Measurements from ENCODE around the gene FAM120A. TPM values are rescaled to one million over a fixed set of nuclear protein-coding genes. Genes with fewer than 3 reads are reported as not detected.

The FAM120A gene
- total and polyA plus RNA-seq, 2 of the 13 experiments (the other 11 are each of a cell fraction or from before 2014, with no cell fraction given): 41.3 to 44.4 TPM

GRCh38 chr9:93476924-93477323, 25.4 kb downstream of the FAM120A start:
- CTCF ChIA-PET (ENCODE audit: low intra/inter-chr PET ratio, low total read pairs): no interaction called here
- ATAC-seq (no peak), FAIRE-seq (no peak), DNase-seq (ENCODE audit: low spot score) (no peak)
- Histone ChIP-seq H3K4me3 (replicated peaks in 1 of 3; ENCODE audit: insufficient read depth in 1 of 3, low read depth in 2 of 3, low read length in 3 of 3) (no peak overlapping the region), H3K36me3 (replicated peaks in 1 of 2; ENCODE audit: control insufficient read depth in 1 of 2, insufficient read depth in 2 of 2, low read length in 2 of 2) (peaks cover 8 to 51% of the 10 kb centered on the region in 2 experiments), H3K4me1 (ENCODE audit: insufficient read depth, low read length) (no peaks in the 10 kb centered on the region), H3K79me2 (ENCODE audit: insufficient read depth, low read length) (peaks cover 42% of the 10 kb centered on the region), H3K9me3 (ENCODE audit: low read length) (no peaks in the 10 kb centered on the region), H3K4me2 (ENCODE audit: low read depth, low read length) (no peak overlapping the region), H3K9ac (ENCODE audit: insufficient read depth, low read depth, low read length) (no peak overlapping the region), H4K20me1 (ENCODE audit: insufficient read depth, low read length) (no peaks in the 10 kb centered on the region; the same call in 1 of the 2 replicates), H3K27ac (ENCODE audit: extremely low read length, insufficient read depth, low read length) (no peak overlapping the region), H3K27me3 (ENCODE audit: control insufficient read depth in 1 of 2, insufficient read depth in 2 of 2, low read length in 2 of 2) (no peaks in the 10 kb centered on the region), H2AFZ (ENCODE audit: low read length) (no peak overlapping the region)
- POLR2A ChIA-PET: interaction anchor here (0.5 kb wide), 1 partner anchor 701 kb away, joined by 3 read pairs; no protein-coding TSS in a partner anchor
- WGBS (ENCODE audit: low lambda C conversion rate): 95% methylated on average over 4 of the region's 4 CpGs
- in situ Hi-C loops (cut with HindIII; ENCODE audit: extremely low pct_ligation_motif_present, low pct_unique_long_range_greater_than_20kb): no loop called here
- intact Hi-C loops (cut with micrococcal nuclease; ENCODE audit: unreplicated experiment): loop anchor here (5.0 kb wide), 1 partner anchor 70 kb away; no protein-coding TSS in a partner anchor
- BruUV-seq (replicated peaks): no TSS peak
- TF ChIP-seq ZMAT3 (CRISPR knock-in tag; conservative IDR thresholded peaks at IDR 0.05) (no peak), KAT8 (CRISPR knock-in tag; IDR thresholded peaks at IDR 0.05) (no peak), ZKSCAN8 (CRISPR knock-in tag; IDR thresholded peaks at IDR 0.05; ENCODE audit: borderline replicate concordance) (no peak), ZKSCAN5 (CRISPR knock-in tag; IDR thresholded peaks at IDR 0.05) (no peak), ZNF788 (CRISPR knock-in tag; IDR thresholded peaks at IDR 0.05; ENCODE audit: borderline replicate concordance) (no peak), ZNF605 (CRISPR knock-in tag; IDR thresholded peaks at IDR 0.05) (no peak), MZF1 (CRISPR knock-in tag; IDR thresholded peaks at IDR 0.05; ENCODE audit: borderline replicate concordance) (no peak), KDM5A (IDR thresholded peaks at IDR 0.05; ENCODE audit: borderline replicate concordance, low read length) (no peak)

DNA sequence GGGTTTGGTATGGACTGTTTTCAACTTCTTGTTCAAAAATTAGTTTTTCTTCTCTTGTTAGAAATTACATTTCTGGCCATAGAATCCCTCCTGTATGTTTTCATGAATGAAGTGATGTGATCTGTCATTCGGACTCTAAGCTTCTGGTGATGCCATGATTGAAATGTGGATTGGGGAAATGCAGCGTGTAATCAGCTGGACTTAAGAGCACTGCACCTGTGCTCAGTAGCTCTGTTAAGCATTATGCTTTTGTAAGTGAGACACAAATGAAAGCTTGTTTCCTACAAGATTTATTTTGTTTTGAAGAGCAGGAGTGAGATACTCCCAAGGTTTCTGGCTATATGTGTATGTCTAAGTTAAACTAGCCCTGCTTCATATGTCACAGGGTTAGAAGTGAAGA, 25.9 kb downstream of the FAM120A start:
- Histone ChIP-seq H3K79me2 (ENCODE audit: insufficient read depth, low read length) (peaks cover 39% of the 10 kb centered on the region), H4K20me1 (ENCODE audit: insufficient read depth, low read length) (no peaks in the 10 kb centered on the region; the same call in 1 of the 2 replicates), H3K36me3 (replicated peaks in 1 of 2; ENCODE audit: control insufficient read depth in 1 of 2, insufficient read depth in 2 of 2, low read length in 2 of 2) (peaks cover 8 to 49% of the 10 kb centered on the region in 2 experiments), H2AFZ (ENCODE audit: low read length) (no peak overlapping the region), H3K27me3 (ENCODE audit: control insufficient read depth in 1 of 2, insufficient read depth in 2 of 2, low read length in 2 of 2) (no peaks in the 10 kb centered on the region), H3K4me1 (ENCODE audit: insufficient read depth, low read length) (no peaks in the 10 kb centered on the region), H3K27ac (ENCODE audit: extremely low read length, insufficient read depth, low read length) (no peak overlapping the region), H3K4me2 (ENCODE audit: low read depth, low read length) (no peak overlapping the region), H3K9me3 (ENCODE audit: low read length) (no peaks in the 10 kb centered on the region), H3K4me3 (replicated peaks in 1 of 3; ENCODE audit: insufficient read depth in 1 of 3, low read depth in 2 of 3, low read length in 3 of 3) (no peak overlapping the region), H3K9ac (ENCODE audit: insufficient read depth, low read depth, low read length) (no peak overlapping the region)
- intact Hi-C loops (cut with micrococcal nuclease; ENCODE audit: unreplicated experiment): loop anchor here (5.0 kb wide), 1 partner anchor 70 kb away; no protein-coding TSS in a partner anchor
- ATAC-seq (no peak), DNase-seq (ENCODE audit: low spot score) (no peak), FAIRE-seq (no peak)
- ChIA-PET POLR2A (interaction anchor here (0.5 kb wide), 1 partner anchor 702 kb away, joined by 3 read pairs; no protein-coding TSS in a partner anchor), CTCF (ENCODE audit: low intra/inter-chr PET ratio, low total read pairs) (no interaction called here)
- BruUV-seq (replicated peaks): no TSS peak
- no peak for TF ChIP-seq ZBTB1 (CRISPR knock-in tag; IDR thresholded peaks at IDR 0.05; ENCODE audit: borderline replicate concordance)
- no peak for TF ChIP-seq MYPOP (CRISPR knock-in tag; IDR thresholded peaks at IDR 0.05)
- TF ChIP-seq RARA (CRISPR knock-in tag; IDR thresholded peaks at IDR 0.05): no peak
- no peak for TF ChIP-seq ZZZ3 (CRISPR knock-in tag; IDR thresholded peaks at IDR 0.05; ENCODE audit: borderline replicate concordance)
- TF ChIP-seq POGK (CRISPR knock-in tag; conservative IDR thresholded peaks at IDR 0.05): no peak
- TF ChIP-seq HNRNPLL (IDR thresholded peaks at IDR 0.05; ENCODE audit: low read depth, low read length, poor library complexity, severe bottlenecking): no peak
- no peak for TF ChIP-seq HDAC1 (CRISPR knock-in tag; IDR thresholded peaks at IDR 0.05)
- TF ChIP-seq KDM6A (CRISPR knock-in tag; IDR thresholded peaks at IDR 0.05; ENCODE audit: low read depth): no peak
- WGBS (ENCODE audit: low lambda C conversion rate): 100% methylated on average over 2 of the region's 2 CpGs
- in situ Hi-C loops (cut with HindIII; ENCODE audit: extremely low pct_ligation_motif_present, low pct_unique_long_range_greater_than_20kb): no loop called here

Data from HepG2 (cell line).